Hematopoietic multipotent progenitor cell treated with erythropoietin and hydrocortisone succinate and interleukin-3 and kit ligand, for 8 days (in vitro differentiated cells): Measurements from ENCODE around the gene KIF7.
"Not testable (repeated sequence)": the region's sequence is repeated elsewhere in the genome, so short reads cannot be mapped to it uniquely, and the experiment has no call there.

Source experiments
- DNase-seq: peaks from one replicate; pipeline ENCODE4 v3.0.0-alpha.2; 2015

The KIF7 gene

DNA sequence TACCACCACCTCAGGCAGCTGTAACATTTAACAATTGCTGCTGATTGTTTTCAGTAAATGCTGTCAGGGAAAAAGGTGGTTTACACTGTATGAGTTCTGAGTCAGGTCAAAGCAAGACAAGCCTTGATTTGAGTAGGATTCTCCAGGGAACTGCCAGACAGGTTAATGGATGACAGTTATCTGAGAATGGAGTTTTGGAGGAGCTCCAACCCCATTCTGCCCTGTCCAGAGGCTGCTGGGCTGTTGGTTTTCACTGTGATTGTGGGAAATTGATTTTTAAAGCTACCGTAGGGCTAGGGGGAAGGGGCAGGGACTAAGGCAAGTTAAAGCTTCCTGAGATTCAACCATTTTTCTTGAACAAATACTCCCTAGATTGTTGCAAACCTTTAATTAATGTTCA is 40.1 kb downstream of the KIF7 start:
- DNase-seq, result no peak

DNA sequence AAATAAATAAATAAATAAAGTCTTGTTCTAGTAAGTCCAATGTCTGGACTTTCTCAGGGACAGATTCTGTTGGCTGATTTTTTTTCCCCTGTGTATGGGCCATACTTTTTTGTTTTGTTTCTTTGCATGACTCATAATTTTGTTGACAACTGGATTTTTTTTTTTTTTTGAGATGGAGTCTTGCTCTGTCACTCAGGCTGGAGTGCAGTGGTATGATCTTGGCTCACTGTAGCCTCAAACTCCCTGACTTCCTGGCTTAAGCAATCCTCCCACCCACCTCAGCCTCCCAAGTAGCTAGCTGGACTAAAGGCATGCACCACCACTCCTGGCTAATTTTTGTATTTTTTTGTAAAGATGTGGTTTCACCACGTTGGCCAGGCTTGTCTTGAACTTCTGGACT is 41.1 kb downstream of the KIF7 start:
- DNase-seq, result no peak

DNA sequence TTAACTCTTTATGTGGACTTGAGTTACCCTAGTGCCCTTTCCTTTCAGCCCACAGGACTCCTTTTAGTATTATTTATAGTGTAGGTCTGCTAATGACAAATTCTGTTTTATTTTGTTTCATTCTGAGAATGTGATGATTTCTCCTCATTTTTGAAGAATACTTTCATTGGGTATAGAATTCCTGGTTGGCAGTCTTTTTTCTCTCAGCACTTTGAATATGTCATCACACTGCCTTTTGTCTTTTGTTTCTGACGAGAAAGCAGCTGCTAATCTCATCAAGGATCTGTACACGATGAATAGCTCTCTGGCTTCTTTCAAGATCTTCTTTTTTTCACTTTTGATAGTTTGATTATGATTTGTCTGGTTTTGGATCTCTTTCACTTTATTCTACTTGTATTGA is 42.2 kb downstream of the KIF7 start:
- no peak for DNase-seq

DNA sequence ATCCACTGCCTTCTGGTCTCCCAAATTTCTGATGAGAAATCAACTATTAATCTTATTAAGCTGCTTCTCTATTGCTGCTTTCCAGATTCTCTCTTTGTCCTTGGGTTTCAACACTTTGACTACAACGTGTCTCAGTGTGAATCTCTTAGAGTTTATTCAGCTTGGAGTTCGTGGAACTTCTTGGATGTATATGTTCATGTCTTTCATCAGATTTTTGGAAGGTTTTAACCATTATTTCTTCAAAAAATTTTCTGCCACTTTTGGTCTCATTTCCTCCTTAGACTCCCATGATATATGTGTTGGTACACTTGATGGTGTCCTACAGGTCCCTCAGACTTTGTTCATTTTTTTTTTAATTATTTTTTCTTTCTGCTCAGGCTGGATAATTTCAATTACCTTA is 44.0 kb downstream of the KIF7 start:
- no peak for DNase-seq

DNA sequence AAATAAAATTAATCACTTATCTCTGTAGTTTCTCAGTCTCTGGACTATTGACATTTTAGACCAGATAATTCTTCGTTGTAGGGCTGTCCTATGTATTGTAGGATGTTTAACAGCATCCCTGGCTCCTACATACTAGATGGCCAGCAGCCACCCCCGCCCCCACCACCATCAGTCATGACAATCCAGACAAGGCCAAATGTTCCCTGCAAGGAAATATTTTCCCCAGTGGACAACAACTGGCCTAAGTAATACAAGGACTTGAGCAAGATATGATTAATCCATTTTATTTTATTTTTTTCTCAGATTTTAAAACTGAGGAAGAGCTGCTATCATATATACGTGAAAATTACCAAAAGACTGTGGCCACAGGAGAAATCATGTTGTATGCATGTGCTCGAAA is 56.2 kb downstream of the KIF7 start:
- DNase-seq, result no peak

DNA sequence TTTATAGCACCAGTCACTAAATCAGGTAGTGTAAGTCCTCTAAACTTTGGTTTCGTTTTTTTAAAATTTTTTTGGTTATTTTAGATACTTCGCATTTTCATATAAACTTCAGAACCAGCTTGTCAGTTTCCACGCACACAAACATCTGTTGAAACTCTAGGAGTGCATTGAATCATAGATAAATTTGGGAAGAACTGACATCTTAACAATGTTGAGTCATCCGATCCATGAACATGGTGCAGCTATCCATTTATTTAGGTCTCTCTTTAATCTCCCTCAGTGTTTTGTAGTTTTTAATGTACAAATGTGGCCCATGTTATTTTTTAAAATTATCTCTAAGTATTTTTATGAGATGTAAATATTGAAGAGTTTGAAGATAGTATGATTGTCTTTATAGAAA is 62.2 kb downstream of the KIF7 start:
- DNase-seq, result no peak

DNA sequence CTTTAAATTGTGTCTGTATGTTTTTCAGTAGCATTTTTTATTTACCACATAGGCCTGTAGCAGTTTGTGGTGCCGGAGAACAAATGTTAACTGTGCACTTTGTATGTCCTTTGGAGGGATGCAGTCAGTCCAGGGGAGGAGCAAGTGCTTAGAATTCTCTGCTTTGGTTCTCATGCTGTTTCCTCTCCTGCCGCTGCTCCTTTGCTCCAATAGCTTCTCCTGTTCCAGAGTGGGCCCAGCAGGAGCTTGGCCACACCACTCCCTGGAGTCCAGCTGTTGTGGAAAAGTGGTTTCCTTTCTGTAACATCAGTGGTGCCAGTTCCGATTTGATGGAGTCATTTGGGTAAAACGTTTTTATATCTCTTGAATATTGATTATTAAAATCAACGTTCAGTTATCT is 63.4 kb downstream of the KIF7 start:
- DNase-seq, result no peak

DNA sequence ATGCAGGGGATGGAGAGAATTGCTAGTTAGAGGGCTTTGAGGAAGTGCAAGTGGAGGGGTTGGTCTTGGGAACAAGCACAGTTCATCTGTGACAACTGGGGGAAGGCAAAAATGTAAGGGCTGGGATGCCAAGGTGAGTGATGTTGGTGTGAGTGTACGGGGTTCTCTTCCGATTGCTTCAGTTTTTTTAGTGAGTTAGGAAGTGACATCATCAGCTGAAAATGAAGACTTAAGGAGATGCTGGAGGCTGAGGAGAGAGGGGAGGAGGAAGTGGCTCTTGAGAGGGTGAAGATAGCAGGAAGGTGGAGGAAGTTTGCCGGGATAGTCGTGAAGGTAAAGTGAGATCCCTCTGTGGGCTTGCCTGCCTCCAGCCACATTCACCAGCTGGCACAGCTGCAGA is 67.3 kb downstream of the KIF7 start:
- no peak for DNase-seq

DNA sequence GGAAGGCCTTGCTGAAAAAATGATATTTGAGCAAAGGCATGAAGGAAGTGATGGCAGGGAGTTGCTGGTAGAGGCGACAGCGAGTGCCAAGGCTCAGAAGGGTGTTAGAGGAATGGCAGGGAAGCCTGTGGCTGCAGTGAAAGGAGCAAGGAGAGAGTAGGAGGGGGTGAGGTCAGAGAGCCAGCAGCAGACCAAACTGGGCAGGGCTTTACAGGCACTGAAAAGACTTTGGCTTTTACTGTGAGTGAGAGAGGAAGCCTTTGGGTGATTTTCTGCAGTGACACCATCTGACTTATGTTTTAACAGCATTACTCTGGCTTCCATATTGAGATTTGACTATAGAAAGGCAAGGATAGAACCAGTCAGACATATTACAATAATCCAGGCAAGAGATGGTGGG is 68.6 kb downstream of the KIF7 start:
- no peak for DNase-seq

DNA sequence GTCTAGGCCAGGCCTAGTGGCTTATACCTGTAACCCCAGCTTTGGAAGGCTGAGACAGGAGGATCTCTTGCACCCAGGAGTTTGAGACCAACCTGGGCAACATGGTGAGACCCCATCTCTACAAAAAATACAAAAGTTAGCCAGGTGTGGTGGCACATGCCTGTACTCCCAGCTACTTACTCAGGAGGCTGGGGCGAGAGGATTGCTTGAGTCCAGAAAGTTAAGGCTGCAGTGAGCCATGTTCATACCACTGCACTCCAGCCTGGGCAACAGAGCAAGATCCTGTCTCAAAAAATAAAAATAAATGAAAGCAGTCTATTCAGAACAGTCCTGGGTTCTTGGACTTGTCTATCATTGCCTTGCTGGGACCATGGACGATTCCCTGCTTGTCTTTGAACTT is 74.5 kb downstream of the KIF7 start:
- not testable (repeated sequence) for DNase-seq

DNA sequence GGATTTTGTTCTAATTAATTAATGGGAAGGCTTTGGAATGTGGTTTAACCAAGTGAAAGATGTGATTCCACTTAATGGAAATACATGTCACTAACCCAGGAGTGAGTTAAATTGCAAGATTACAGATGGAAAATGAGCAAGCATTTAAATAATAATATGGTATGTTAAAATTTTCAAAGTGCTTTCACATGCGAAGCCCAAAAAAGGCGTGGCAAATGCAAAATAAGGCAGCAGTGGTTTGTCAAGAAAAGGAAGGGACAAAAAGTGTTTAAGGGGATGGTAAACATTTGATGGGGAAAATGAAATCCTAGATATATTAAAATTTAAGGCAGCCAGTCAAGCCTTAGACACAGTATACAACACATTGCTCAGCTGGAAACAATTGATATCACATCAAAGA is 77.1 kb downstream of the KIF7 start:
- DNase-seq, result no peak
